LNCaP clone FGC (cell line): Measurements from ENCODE around the gene GALNT12.

ENCODE experiments used
- DNase-seq: peaks from one replicate; pipeline ENCODE4 v3.0.0-alpha.2; 2011; ENCODE audit warnings: low read depth
- H3K4me3 ChIP-seq: 2 replicates; pipeline ENCODE4 v1.5.1; 2011; ENCODE audit warnings: mild to moderate bottlenecking, low read depth, low read length, control low read depth
- CTCF ChIP-seq: IDR thresholded peaks from 2 replicates; pipeline ENCODE4 v1.5.1; 2012; ENCODE audit warnings: mild to moderate bottlenecking; ENCODE audit not compliant: control insufficient read depth, insufficient read depth; ENCODE audit errors: extremely low read depth

GALNT12 gene

GRCh38 chr9:98884849-98885248 is 77.4 kb downstream of the GALNT12 start:
- no peak for TF ChIP-seq CTCF
- DNase-seq, result no peak
- no peak overlapping the region for H3K4me3 ChIP-seq

GRCh38 chr9:98885575-98886295 is 78.3 kb downstream of the GALNT12 start:
- H3K4me3 ChIP-seq, result no peak overlapping the region
- TF ChIP-seq CTCF, result no peak
- DNase-seq, result no peak

- H3K4me3 ChIP-seq, result no peak overlapping the region
- DNase-seq, result no peak
- TF ChIP-seq CTCF, result no peak
Observed at GRCh38 chr9:98886691-98887229, 79.3 kb downstream of the GALNT12 start.

- no peak for TF ChIP-seq CTCF
- DNase-seq, result no peak
- no peak overlapping the region for H3K4me3 ChIP-seq
Observed at GRCh38 chr9:98887918-98888510, 80.5 kb downstream of the GALNT12 start.

GRCh38 chr9:98888801-98889421 is 81.4 kb downstream of the GALNT12 start:
- H3K4me3 ChIP-seq, result no peak overlapping the region
- TF ChIP-seq CTCF, result no peak
- no peak for DNase-seq

GRCh38 chr9:98890256-98890655 is 82.8 kb downstream of the GALNT12 start:
- no peak for TF ChIP-seq CTCF
- DNase-seq, result no peak
- H3K4me3 ChIP-seq, result no peak overlapping the region
